ENCODE results near the gene TARS2. TPM values are rescaled to one million over a fixed set of nuclear protein-coding genes. Genes with fewer than 3 reads are reported as not detected.
A peak's percentile ranks its signal among the peaks of the same experiment; 100 is the strongest.

TARS2 gene
- polyA plus RNA-seq, 3 donors from 2014 or later: 29.6 to 40.8 (median 31.9) TPM

DNA sequence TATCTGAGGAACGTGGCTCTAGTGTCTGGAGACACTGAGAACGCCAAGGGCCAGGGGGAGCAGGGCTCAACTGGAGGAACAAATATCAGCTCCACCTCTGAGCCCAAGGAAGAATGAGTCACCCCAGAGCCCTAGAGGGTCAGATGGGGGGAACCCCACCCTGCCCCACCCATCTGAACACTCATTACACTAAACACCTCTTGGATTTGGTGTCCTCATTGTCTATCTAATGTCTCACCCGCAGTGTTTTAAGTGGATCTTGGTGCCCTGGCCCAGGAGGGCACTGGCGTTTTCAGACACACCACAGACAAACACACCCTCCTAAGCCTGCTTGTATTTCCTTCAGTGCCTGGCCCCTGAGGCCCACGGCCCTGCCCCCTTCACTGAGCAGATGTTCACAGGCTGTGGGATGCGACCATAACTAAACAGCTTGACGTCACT, 26.2 kb downstream of the TARS2 start:
- H3K9me3 Mint-ChIP-seq: no peaks in the 10 kb centered on the region
- no peak overlapping the region for H3K27ac Mint-ChIP-seq
- H3K4me1 Mint-ChIP-seq: peaks cover 16 to 18% of the 10 kb centered on the region in 2 donors
- peaks cover 0 to 5% (median 2%) of the 10 kb centered on the region in 3 donors for H3K27me3 Mint-ChIP-seq (ENCODE audit: low read depth in 3 of 3)
- H3K4me3 Mint-ChIP-seq: peak overlapping the region in 3 of 5 donors; percentile 6 to 30 (median 23)
- H3K36me3 Mint-ChIP-seq: no peaks in the 10 kb centered on the region
- DNase-seq: no peak

DNA sequence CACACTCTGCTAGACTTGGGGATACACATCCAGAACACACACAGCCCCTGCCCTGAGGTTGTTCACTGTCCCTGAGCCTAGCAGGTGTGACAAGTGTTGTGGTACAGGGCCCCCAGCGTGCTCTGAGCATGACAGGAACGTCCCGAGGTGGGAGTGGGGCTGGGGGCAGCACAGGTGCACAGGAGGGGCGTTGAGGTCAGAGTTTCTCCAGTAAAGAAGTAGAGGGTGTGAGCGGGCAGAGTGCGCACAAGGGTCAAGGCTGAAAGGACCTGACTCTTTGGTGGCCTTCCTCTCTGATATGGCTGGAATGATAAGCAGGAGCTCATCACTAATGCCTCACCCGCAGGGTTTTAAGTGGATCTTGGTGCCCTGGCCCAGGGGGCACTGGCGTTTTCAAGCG, 27.0 kb downstream of the TARS2 start:
- Mint-ChIP-seq H3K27ac (peak overlapping the region in 1 of 6 donors; percentile 28), H3K27me3 (ENCODE audit: low read depth in 3 of 3) (peaks cover 0 to 5% (median 2%) of the 10 kb centered on the region in 3 donors), H3K4me1 (peaks cover 16 to 18% of the 10 kb centered on the region in 2 donors), H3K36me3 (no peaks in the 10 kb centered on the region), H3K9me3 (no peaks in the 10 kb centered on the region), H3K4me3 (peak overlapping the region; percentile 87 to 97 (median 91))
- DNase-seq: no peak

DNA sequence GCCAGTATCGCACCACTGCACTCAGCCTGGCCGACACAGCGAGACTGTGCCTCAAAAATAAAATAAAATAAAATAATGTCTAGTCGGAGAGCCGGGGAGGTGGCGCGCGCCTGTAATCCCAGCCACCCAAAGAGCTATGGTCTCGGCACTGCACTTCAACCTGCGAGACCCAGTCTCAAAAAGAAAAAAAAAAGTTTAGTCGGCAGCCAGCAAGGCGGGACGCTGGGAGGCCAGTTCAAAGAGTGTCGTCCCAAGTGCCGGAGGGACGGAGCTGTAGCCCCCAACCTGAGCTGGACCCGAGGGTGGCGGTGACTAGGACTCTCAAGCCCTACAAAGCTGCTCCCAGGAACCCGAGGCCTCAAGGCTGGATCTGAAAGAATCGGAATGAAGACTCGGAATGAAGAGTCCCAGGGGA, 27.7 kb downstream of the TARS2 start:
- H3K27me3 Mint-ChIP-seq (ENCODE audit: low read depth in 3 of 3): peaks cover 0 to 5% (median 2%) of the 10 kb centered on the region in 3 donors
- peaks cover 16 to 18% of the 10 kb centered on the region in 2 donors for H3K4me1 Mint-ChIP-seq
- peak overlapping the region in 5 of 6 donors; percentile 69 to 90 (median 85) for H3K27ac Mint-ChIP-seq
- no peaks in the 10 kb centered on the region for H3K36me3 Mint-ChIP-seq
- peak overlapping the region; percentile 87 to 97 (median 91) for H3K4me3 Mint-ChIP-seq
- H3K9me3 Mint-ChIP-seq: no peaks in the 10 kb centered on the region
- DNase-seq: no peak

DNA sequence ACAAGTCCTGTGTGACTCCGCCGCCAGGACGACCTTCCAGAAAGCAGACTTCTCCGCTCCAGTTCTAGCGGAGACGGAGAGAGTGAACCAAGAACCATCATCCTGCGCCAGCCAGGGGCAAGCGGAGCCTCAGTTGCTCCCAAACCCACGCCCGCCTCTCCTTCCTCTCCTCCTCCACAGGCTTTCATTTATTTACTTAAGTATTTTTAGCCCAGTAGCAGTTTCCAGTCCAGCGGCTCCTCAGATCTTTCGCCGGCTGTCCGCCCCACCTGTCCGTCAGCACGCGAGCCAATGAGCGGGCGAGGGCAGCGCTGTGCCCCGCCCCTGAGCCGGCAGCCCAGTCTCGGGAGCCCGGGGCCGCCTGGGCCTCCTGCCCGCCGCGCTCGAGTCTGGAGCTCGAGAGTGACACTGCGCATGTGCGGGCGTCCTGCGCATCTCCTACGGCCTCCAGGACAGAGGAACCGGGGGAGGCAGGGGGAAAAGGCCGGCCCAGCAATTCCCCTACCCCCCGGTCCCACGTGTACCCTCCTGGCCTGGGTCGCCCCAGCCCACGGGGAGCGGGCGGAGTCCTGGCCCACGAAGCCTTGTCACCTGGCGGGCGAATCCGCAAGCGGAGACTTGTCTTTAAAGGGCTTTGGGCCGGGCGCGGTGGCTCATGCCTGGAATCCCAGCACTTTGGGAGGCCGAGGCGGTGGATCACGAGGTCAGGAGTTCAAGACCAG, 28.3 kb downstream of the TARS2 start, which contains the start of gene FALEC:
Gene FALEC (plus strand): TSS at position 425 of the 722 bp plus-strand sequence.
- Mint-ChIP-seq H3K27ac (peak within 1 kb of the TSS; percentile 65 to 90 (median 82)), H3K9me3 (no peaks in the 10 kb centered on the region), H3K4me1 (peaks cover 16 to 18% of the 10 kb centered on the region in 2 donors), H3K4me3 (peak within 1 kb of the TSS; percentile 87 to 97 (median 91)), H3K36me3 (no peaks in the 10 kb centered on the region), H3K27me3 (ENCODE audit: low read depth in 3 of 3) (peaks cover 2 to 5% (median 3%) of the 10 kb centered on the region in 3 donors)
- DNase-seq: peak; percentile 93 to 94 (median 94)

DNA sequence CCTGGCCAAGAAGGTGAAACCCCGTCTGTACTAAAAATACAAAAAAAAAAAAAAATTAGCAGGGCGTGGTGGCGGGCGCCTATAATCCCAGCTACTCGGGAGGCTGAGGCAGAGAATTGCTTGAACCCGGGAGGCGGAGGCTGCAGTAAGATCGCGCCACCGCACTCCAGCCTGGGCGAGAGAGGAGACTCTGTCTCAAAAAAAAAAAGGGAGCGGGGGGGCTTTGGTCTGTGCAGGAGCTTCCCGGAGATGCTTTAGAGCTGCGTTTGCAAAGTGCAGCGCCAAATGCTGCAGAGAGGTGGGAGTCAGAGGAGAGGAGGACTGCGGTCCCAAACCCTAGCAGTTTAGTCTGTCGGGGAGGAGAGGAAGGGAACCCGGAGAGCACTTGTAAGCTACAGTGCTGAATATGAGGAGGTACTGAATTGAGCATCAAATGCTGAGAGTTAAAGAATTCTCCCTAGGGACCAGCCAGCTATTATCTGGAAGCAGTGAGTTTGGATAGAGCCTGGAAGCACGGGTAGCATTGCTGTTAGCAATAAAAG, 28.9 kb downstream of the TARS2 start:
- H3K9me3 Mint-ChIP-seq: no peaks in the 10 kb centered on the region
- H3K36me3 Mint-ChIP-seq: no peaks in the 10 kb centered on the region
- H3K4me1 Mint-ChIP-seq: peaks cover 16 to 18% of the 10 kb centered on the region in 2 donors
- H3K27ac Mint-ChIP-seq: peak overlapping the region in 5 of 6 donors; percentile 32 to 90 (median 74)
- peak overlapping the region; percentile 87 to 97 (median 91) for H3K4me3 Mint-ChIP-seq
- no peak for DNase-seq
- peaks cover 2 to 5% (median 3%) of the 10 kb centered on the region in 3 donors for H3K27me3 Mint-ChIP-seq (ENCODE audit: low read depth in 3 of 3)

DNA sequence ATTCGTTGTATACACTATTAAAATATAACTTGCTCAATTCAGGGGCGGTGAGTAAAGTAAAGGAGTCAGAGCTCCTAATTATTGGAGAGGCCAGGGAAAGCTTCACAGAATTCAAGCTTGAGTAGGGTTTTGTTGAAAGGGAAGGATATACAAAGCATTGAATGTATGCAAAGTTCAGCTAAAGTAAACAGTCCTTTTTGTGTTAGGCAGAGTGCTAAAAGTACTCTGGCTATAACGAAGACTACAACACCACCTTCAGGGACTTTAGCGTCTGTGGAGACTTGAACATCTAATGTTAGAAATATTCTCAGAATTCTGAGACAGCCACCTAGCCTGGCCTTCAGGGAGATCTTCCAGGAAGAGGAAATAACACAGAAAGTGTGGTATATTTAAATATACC, 29.4 kb downstream of the TARS2 start:
- Mint-ChIP-seq H3K4me1 (peaks cover 16 to 18% of the 10 kb centered on the region in 2 donors), H3K27ac (peak overlapping the region in 5 of 6 donors; percentile 32 to 90 (median 65)), H3K36me3 (no peaks in the 10 kb centered on the region), H3K27me3 (ENCODE audit: low read depth in 3 of 3) (peaks cover 2 to 6% (median 3%) of the 10 kb centered on the region in 3 donors), H3K9me3 (no peaks in the 10 kb centered on the region), H3K4me3 (peak overlapping the region; percentile 87 to 97 (median 91))
- no peak for DNase-seq

DNA sequence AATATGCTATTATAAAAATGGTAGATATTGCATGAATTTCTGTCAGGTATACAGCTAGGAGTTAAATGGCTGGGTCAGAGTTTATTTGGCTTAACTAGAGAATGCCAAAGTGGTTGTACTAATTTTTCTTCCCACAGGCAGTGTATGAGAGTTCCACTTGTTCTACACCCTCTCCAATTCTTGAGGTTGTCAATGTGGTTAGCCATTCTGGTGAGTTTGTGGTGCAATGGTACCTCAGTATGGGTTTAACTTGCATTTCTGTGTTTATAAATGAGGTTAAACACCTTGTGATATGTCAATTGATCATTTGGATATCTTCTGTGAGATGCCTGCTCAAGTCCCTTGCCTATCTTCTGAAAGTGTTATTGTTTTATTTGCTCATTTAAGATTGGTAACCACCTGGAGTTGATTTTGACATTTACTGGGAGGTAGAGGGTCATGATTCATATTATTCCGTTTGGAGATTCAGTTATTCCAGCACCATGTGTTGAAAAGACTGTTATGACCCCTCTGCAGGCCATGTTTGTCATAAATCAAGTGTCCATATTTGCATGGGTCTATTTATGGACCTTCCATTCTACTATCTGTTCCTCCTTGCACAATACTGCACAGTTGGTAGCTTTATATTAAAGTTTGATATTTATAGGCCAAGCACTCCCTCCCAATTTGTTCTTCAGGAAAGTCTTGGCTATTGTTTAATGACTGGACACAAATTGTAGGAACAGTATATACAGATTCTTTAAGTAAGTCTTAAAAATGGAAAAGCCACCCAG, 34.2 kb downstream of the TARS2 start:
- Mint-ChIP-seq H3K4me3 (no peak overlapping the region), H3K27me3 (ENCODE audit: low read depth in 3 of 3) (peaks cover 0 to 3% (median 2%) of the 10 kb centered on the region in 3 donors), H3K27ac (no peak overlapping the region), H3K36me3 (no peaks in the 10 kb centered on the region), H3K4me1 (peaks cover 4 to 5% of the 10 kb centered on the region in 2 donors), H3K9me3 (no peaks in the 10 kb centered on the region)
- no peak for DNase-seq

DNA sequence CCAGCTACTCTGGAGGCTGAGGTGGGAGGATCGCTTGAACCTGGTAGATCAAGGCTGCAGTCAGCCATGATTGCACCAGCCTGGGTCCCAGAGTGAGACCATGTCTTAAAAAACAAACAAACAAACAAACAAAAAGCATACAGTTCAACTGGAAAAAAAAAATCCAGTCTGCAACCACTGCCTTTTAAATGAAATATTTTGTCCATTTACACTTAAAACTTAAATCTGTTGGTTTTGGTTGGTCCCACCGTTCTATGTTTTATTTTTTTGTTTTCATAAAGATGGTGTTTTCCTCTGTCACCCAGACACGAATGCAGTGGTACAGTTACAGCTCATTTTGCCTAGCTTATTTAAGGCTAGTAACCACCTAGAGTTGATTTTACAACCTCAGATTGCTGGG, 38.1 kb downstream of the TARS2 start:
- peaks cover 0 to 2% (median 2%) of the 10 kb centered on the region in 3 donors for H3K27me3 Mint-ChIP-seq (ENCODE audit: low read depth in 3 of 3)
- H3K4me1 Mint-ChIP-seq: no peaks in the 10 kb centered on the region
- H3K27ac Mint-ChIP-seq: no peak overlapping the region
- no peaks in the 10 kb centered on the region for H3K9me3 Mint-ChIP-seq
- no peak for DNase-seq
- no peak overlapping the region for H3K4me3 Mint-ChIP-seq
- H3K36me3 Mint-ChIP-seq: no peaks in the 10 kb centered on the region

DNA sequence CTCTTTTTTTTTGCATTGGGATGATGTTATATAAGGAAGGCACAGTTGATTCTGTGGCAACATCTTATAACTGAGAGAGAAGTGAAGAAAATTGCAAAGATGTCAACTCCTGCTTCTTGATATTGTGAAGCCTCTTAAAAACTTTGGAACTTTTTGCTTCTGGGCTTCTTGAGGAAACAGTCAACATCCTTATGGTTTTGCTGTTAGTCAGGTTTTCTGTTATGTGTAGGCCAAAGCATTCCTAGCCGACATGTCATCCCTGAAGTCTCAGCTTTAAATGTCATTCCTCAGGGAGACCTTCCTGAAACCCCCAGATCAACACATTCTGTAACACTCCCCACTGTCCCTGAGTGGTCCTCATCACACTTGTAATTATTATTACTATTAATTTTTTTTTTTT, 41.0 kb downstream of the TARS2 start:
- H3K9me3 Mint-ChIP-seq: no peaks in the 10 kb centered on the region
- peaks cover 0 to 1% (median 0%) of the 10 kb centered on the region in 3 donors for H3K27me3 Mint-ChIP-seq (ENCODE audit: low read depth in 3 of 3)
- no peak overlapping the region for H3K4me3 Mint-ChIP-seq
- H3K27ac Mint-ChIP-seq: no peak overlapping the region
- DNase-seq: no peak
- no peaks in the 10 kb centered on the region for H3K36me3 Mint-ChIP-seq
- H3K4me1 Mint-ChIP-seq: no peaks in the 10 kb centered on the region

DNA sequence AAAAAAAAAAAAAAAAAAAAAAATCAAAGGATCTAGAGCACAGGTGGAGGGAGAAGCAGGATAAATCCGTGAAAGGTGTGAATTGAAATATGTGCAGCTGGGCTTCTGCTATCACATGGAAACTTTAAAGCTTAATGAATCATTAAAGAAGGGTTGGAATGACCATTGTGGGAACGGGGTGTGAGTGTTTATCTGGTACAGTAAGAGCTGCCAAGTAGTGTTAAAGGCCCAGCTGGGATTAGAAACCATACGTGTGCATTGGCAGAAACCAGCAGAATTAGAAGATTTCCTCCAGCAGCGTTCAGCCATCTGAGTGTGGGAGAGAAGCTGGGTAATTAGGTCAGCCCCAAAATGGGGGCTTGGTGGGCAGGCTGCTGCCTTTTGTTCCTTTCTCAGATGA, 41.8 kb downstream of the TARS2 start:
- H3K9me3 Mint-ChIP-seq: no peaks in the 10 kb centered on the region
- H3K27ac Mint-ChIP-seq: no peak overlapping the region
- no peaks in the 10 kb centered on the region for H3K36me3 Mint-ChIP-seq
- no peak for DNase-seq
- H3K4me1 Mint-ChIP-seq: no peaks in the 10 kb centered on the region
- peaks cover 0 to 1% (median 0%) of the 10 kb centered on the region in 3 donors for H3K27me3 Mint-ChIP-seq (ENCODE audit: low read depth in 3 of 3)
- no peak overlapping the region for H3K4me3 Mint-ChIP-seq

DNA sequence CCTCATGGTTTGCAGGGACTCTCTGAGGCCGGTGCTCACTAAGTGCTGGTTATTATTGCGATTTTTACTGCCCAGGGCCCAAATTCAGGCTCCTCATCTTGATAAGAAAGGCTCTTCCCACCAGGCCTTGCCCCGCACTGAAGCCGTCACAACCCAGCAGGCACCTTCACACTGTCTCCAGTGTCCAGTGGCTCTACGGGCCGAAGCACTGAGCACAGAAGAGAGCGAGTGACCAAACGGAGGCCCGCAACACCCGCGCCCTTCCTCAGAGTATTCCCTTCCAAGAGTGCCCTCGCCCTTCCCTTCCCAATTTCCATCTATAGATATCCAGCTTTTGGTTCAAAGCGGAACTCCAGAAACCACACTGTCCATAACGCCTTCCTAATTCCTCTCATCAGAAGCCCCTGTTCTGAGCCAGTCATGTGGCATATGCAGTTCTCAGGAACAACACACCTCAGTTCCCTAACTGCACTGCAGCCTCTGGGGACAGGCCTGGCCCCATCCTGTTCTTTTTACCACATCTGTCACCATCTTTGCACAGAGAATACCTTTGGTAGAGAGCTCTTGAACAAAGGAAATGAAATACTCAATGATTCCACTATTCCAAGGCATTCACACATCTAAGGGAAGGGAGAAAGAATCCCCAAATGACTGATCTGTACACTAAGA, 43.4 kb downstream of the TARS2 start:
- Mint-ChIP-seq H3K4me3 (no peak overlapping the region), H3K27me3 (ENCODE audit: low read depth in 3 of 3) (peaks cover 0 to 1% (median 0%) of the 10 kb centered on the region in 3 donors), H3K9me3 (no peaks in the 10 kb centered on the region), H3K27ac (no peak overlapping the region), H3K4me1 (no peaks in the 10 kb centered on the region), H3K36me3 (no peaks in the 10 kb centered on the region)
- no peak for DNase-seq

DNA sequence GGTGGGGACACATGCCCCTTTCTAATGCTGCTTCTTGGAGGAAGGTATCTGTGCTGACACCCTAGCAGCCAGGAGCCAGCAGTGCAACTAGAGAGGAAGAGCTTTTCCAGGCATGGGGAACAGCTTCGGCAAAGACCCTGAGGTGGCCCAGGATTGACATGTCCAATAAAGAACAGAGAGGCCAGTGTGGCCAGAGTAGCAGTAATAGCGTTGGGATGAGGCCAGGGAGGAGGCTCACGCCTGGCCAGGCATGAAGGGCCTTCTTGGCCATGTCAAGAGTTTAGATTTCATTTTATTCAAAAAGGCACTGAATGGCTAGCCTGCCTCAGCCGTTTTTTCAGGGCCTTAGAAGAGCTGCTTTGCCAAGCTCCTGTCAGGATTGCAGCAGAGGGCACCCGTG, 45.6 kb downstream of the TARS2 start:
- Mint-ChIP-seq H3K4me3 (no peak overlapping the region), H3K27ac (peak overlapping the region in 2 of 6 donors; percentile 47 to 58), H3K36me3 (no peaks in the 10 kb centered on the region), H3K27me3 (ENCODE audit: low read depth in 3 of 3) (peaks cover 0 to 3% (median 1%) of the 10 kb centered on the region in 3 donors), H3K4me1 (no peaks in the 10 kb centered on the region), H3K9me3 (no peaks in the 10 kb centered on the region)
- no peak for DNase-seq

DNA sequence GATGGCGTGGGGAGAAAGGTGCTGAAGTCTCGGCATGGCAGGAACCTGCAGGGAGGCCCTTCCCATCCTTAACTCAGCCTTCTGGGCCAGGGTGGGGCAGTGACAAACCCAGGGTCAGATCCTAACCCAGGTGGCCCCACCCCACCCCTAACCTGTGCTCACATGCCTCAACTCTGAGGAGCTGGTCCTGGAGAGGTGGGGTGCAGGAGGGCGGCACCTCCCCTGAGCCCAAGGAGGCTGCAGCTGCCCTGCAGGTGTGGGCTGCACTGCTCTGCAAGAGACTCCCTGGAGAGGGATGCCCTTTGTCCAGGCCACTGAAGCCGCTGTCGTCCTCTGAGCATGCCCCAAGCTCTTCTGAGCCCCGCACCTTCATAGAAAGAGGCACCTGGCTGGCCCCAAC, 46.8 kb downstream of the TARS2 start:
- Mint-ChIP-seq H3K4me3 (no peak overlapping the region), H3K9me3 (no peaks in the 10 kb centered on the region), H3K36me3 (peaks cover 0 to 3% (median 0%) of the 10 kb centered on the region in 3 donors), H3K27me3 (ENCODE audit: low read depth in 3 of 3) (peaks cover 2 to 3% (median 3%) of the 10 kb centered on the region in 3 donors), H3K4me1 (no peaks in the 10 kb centered on the region), H3K27ac (no peak overlapping the region)
- no peak for DNase-seq
